NCI-H146 treated with DMSO at 0.1 percent for 48 hours (cell line): ENCODE data around the gene EYA2.

ENCODE experiments used
- DNase-seq: peaks from one replicate; lab custom pipeline; 2025; ENCODE audit not compliant: unreplicated experiment; lab: John Stamatoyannopoulos, UW

EYA2 gene

GRCh38 chr20:47217482-47218446, 323.1 kb downstream of the EYA2 start:
- no peak for DNase-seq

- DNase-seq = peak; percentile 35
Measured at GRCh38 chr20:47220161-47220582, 325.5 kb downstream of the EYA2 start.

GRCh38 chr20:47221036-47221625, 326.5 kb downstream of the EYA2 start:
- no peak for DNase-seq

- no peak for DNase-seq
Measured at GRCh38 chr20:47222468-47223119, 328.0 kb downstream of the EYA2 start.

- no peak for DNase-seq
Measured at GRCh38 chr20:47223896-47224295, 329.3 kb downstream of the EYA2 start.

GRCh38 chr20:47224300-47224791, 329.7 kb downstream of the EYA2 start:
- no peak for DNase-seq

- DNase-seq = no peak
Measured at GRCh38 chr20:47224857-47225256, 330.2 kb downstream of the EYA2 start.

GRCh38 chr20:47225458-47225857, 330.8 kb downstream of the EYA2 start:
- no peak for DNase-seq

GRCh38 chr20:47227119-47227518, 332.5 kb downstream of the EYA2 start:
- DNase-seq = no peak

- no peak for DNase-seq
Measured at GRCh38 chr20:47227576-47227975, 332.9 kb downstream of the EYA2 start.

GRCh38 chr20:47228654-47229053, 334.0 kb downstream of the EYA2 start:
- DNase-seq = no peak

- DNase-seq = no peak
Measured at GRCh38 chr20:47230811-47231256, 336.2 kb downstream of the EYA2 start.

GRCh38 chr20:47231382-47232039, 336.9 kb downstream of the EYA2 start:
- no peak for DNase-seq

GRCh38 chr20:47232518-47232917, 337.9 kb downstream of the EYA2 start:
- DNase-seq = no peak

GRCh38 chr20:47233333-47234188, 338.9 kb downstream of the EYA2 start:
- no peak for DNase-seq

GRCh38 chr20:47235111-47235510, 340.5 kb downstream of the EYA2 start:
- DNase-seq = no peak

- no peak for DNase-seq
Measured at GRCh38 chr20:47235853-47236638, 341.4 kb downstream of the EYA2 start.

- DNase-seq = no peak
Measured at GRCh38 chr20:47236639-47236900, 341.9 kb downstream of the EYA2 start.

- no peak for DNase-seq
Measured at GRCh38 chr20:47237715-47238114, 343.1 kb downstream of the EYA2 start.
